GOT3 (cell line): ENCODE results near the gene SLC25A1.

Experiments
- DNase-seq: peaks from one replicate; lab custom pipeline; 2025; ENCODE audit warnings: mixed read lengths; lab: John Stamatoyannopoulos, UW

Gene SLC25A1

GRCh38 chr22:19178657-19179496 is at the start of gene SLC25A1:
Gene SLC25A1, minus strand, starts transcription at chr22:19178736. Its CDS starts 63 bp downstream, at chr22:19178673.
- peak; percentile 43 for DNase-seq

GRCh38 chr22:19228179-19228578 is 49.6 kb upstream of the SLC25A1 start:
- DNase-seq, result no peak

GRCh38 chr22:19226428-19226827 is 47.9 kb upstream of the SLC25A1 start:
- DNase-seq, result no peak

- no peak for DNase-seq
Observed at GRCh38 chr22:19225560-19225959, 47.0 kb upstream of the SLC25A1 start.

GRCh38 chr22:19224985-19225384 is 46.4 kb upstream of the SLC25A1 start:
- DNase-seq, result no peak

DNA sequence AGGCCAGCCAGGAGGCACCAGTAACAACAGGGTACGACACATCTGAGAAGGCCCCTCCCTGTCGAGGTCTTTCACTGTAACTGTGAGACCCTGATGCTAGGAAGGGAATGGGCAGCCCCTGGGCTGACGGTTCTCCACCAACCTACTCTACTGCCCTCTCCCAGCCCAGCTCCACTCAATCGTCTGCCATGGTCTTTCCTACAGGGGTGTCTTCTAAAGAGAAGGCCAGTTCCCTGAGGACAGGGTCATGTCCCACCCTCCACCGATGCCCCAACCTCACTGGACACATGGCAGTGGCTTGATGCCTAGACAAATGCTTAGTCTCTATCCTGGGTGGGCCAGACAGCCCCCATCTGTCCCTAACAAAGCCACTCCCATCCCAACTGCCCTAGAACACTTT is 46.0 kb upstream of the SLC25A1 start:
- DNase-seq, result no peak

- DNase-seq, result no peak
Observed at GRCh38 chr22:19223617-19224016, 45.1 kb upstream of the SLC25A1 start.

- no peak for DNase-seq
Observed at GRCh38 chr22:19223110-19223509, 44.6 kb upstream of the SLC25A1 start.

DNA sequence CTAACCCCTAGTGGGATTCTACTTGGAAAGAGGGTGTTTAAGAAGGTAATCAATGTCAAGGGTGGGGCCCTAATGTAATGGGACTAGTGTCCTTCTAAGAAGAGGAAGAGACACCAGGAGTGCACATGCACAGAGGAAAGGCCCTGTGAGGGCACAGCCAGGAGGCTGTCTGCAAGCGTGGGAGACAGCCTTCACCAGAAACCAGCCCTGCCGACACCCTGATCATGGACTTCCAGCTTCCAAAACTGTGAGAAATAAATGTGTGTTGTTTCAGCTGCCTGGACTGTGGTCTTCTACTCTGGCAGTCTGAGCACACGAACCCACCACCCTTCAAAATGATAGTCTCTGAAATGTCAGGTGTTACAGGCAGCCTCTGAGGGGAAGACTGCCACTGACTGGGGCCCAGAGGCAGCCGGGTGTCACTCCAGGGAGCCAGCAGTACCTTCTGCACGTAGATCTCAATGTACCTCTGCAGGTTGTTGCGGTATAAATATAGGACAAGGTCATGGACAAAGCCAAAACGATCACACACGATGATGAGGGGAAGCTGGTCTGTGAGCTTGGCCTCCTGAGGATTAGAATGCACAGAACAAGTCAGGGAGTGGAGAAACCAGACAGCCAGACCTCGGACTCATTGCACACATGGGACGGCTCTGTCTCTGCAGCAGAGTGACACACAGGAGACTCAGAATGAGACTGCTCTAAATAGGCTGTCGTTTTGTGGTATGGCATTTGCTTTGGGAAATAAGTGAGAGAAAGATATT is 43.9 kb upstream of the SLC25A1 start:
- DNase-seq, result no peak

- DNase-seq, result no peak
Observed at GRCh38 chr22:19220867-19221266, 42.3 kb upstream of the SLC25A1 start.

DNA sequence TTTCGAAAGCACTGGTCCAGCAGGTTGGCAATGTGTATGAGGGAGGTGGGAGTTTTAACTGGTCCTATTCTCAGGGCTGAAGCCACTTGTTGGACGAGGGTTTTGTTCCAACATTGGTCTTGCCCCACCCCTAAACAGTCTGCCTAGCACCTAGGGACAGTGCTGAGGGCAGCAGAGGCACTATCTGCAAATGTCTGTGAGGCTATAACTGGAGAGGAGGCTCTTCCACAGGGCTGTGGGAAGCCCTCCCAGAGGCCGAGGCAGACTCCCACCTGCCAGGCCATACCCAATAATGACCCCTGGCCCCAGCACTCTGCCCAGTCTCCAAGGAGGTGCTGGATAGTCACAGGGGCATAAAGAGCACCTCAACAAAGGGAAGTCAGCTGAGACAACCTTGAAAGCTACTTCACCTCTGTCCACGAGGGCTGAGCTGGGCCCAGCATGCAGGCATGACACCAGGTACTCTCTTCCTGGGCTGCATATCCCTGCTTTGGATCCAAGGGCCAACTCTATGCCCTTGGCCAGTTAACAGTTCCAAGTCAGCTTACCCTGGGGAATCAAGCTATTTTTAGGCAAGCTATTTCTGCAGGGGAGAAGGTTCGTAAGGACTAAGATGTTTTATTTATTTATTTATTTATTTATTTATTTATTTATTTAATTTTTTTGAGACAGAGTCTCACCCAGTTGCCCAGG is 40.2 kb upstream of the SLC25A1 start:
- no peak for DNase-seq

- no peak for DNase-seq
Observed at GRCh38 chr22:19216579-19216978, 38.0 kb upstream of the SLC25A1 start.

GRCh38 chr22:19215360-19215759 is 36.8 kb upstream of the SLC25A1 start:
- no peak for DNase-seq

GRCh38 chr22:19214078-19214473 is 35.5 kb upstream of the SLC25A1 start:
- DNase-seq, result no peak

GRCh38 chr22:19213442-19214077 is 35.0 kb upstream of the SLC25A1 start:
- DNase-seq, result no peak

DNA sequence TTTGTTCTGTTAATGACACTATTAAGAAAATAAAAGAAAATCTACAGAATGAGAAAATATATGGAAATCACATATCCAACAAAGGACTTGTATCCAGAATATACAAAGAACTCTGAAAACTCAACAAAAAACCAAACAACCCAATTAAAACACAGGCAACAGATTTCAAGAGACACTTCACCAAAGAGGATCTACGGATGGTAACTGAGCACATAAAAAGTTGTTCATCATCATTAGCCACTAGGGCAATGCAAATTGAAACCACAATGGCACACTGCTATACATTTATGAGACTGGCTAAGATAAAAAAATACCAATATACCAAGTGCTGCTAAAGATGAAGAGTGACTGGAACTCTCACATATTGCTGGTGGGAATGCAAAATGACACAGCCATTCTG is 34.5 kb upstream of the SLC25A1 start:
- DNase-seq, result no peak

DNA sequence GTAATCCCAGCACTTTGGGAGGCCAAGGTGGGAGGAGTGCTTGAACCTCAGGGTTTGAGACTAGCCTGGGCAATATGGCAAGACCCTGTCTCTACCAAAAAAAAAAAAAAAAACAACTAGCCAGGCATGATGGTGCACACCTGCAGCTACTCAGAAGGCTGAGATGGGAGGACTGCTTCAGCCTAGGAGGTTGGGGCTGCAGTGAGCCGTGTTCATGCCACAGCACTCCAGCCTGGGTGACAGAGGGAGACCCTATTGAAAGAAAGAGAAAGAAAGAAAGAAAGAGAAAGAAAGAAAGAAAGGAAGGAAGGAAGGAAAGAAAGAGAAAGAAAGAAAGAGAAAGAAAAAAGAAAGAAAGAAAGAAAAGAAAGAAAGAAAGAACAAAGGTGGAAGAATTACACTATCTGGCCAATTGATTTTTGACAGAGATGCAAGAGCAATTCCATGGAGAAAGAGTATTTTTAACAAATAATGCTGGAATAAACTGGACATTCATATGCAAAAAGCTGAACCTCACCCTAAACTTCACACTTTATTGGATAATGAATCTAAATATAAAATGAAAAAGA is 33.9 kb upstream of the SLC25A1 start:
- DNase-seq, result no peak

GRCh38 chr22:19210188-19210587 is 31.7 kb upstream of the SLC25A1 start:
- DNase-seq, result no peak

GRCh38 chr22:19208287-19208847 is 29.8 kb upstream of the SLC25A1 start:
- no peak for DNase-seq

DNA sequence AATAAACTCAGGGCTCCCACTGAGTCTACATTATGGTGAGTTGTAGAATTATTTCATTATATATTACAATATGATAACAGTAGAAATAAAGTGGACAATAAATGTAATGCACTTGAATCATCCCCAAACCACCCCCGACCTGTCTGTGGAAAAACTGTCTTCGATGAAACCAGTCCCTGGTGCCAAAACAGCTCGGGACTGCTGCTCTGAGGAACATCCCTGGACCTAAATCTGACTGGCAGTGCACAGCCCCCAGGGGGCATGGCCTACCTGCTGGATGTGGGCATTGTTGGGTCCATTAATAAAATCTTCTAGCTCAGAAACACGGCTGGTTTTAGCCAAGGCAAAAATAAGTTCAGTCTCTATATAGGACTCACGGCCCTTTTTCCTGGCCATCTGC is 29.3 kb upstream of the SLC25A1 start:
- no peak for DNase-seq

DNA sequence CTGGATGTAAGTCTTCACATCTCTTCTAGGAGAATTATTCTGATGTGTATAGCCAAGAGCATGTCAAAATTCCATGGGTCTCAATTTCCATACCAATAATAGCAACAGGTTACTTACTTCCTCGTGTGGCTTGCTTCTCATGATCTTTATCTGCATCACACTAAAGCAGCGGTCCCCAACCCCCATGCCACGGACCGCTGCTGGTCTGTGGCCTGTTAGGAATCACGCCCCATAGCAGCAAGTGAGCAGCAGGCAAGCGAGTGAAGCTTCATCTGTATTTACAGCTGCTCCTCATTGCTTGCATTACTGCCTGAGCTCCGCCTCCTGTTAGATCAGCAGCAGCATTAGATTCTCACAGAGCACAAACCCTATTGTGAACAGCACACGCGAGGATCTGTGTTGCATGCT is 28.9 kb upstream of the SLC25A1 start:
- DNase-seq, result no peak
